Liver (tissue), 9 donors: Measurements from ENCODE around the gene ITGA11. TPM values are rescaled to one million over a fixed set of nuclear protein-coding genes. Genes with fewer than 3 reads are reported as not detected.

ENCODE experiments used
- DNase-seq: peaks from one replicate; pipeline ENCODE4 v3.0.0-alpha.2; 2017; ENCODE audit warnings: low spot score
- H3K27ac ChIP-seq, 2 donors: one replicate each; pipeline ENCODE4 v1.7.0; 2013; ENCODE audit warnings: inconsistent platforms in 2 of 2, low read length in 2 of 2, control low read depth in 1 of 2, low read depth in 1 of 2, mild to moderate bottlenecking in 1 of 2
- H3K27me3 ChIP-seq, 4 donors: one replicate each; pipeline versions ENCODE4 v1.6.1 to v1.7.0; 2013; ENCODE audit warnings: low read length in 3 of 4, inconsistent platforms in 1 of 4, mild to moderate bottlenecking in 1 of 4, moderate library complexity in 1 of 4; ENCODE audit not compliant: control insufficient read depth in 4 of 4, insufficient read depth in 4 of 4
- H3K36me3 ChIP-seq, 4 donors: one replicate each; pipeline versions ENCODE4 v1.6.1 to v1.7.0; 2013; ENCODE audit warnings: low read length in 3 of 4, mild to moderate bottlenecking in 3 of 4, low read depth in 1 of 4, moderate library complexity in 1 of 4; ENCODE audit not compliant: control insufficient read depth in 4 of 4, insufficient read depth in 3 of 4
- H3K4me1 ChIP-seq, 4 donors: one replicate each; pipeline versions ENCODE4 v1.6.1 to v1.7.0; 2013; ENCODE audit warnings: low read length in 3 of 4, mild to moderate bottlenecking in 3 of 4, moderate library complexity in 1 of 4; ENCODE audit not compliant: control insufficient read depth in 4 of 4, insufficient read depth in 4 of 4
- H3K4me3 ChIP-seq, 3 donors: one replicate each; pipeline versions ENCODE4 v1.6.1 to v1.7.0; 2013; ENCODE audit warnings: low read length in 3 of 3, control low read depth in 1 of 3, low read depth in 1 of 3, mild to moderate bottlenecking in 1 of 3
- H3K9ac ChIP-seq, 2 donors: one replicate each; pipeline ENCODE4 v1.7.0; 2013; ENCODE audit warnings: low read length in 2 of 2, mild to moderate bottlenecking in 2 of 2, moderate library complexity in 2 of 2, control low read depth in 1 of 2, low read depth in 1 of 2
- H3K9me3 ChIP-seq, 4 donors: one replicate each; pipeline versions ENCODE4 v1.6.1 to v1.7.0; 2013; ENCODE audit warnings: low read length in 3 of 4; ENCODE audit not compliant: control insufficient read depth in 4 of 4
- CTCF ChIP-seq: fragments of 150-350 bp; IDR thresholded peaks from 2 replicates; pipeline ENCODE4 v1.5.1; 2017; ENCODE audit warnings: improper control_type of control experiment, low read depth, low read length; ENCODE audit not compliant: missing input control
- EGR1 ChIP-seq, 2 donors: IDR thresholded peaks; 2 replicates each; pipeline ENCODE4 v1.6.1; 2016 to 2018; ENCODE audit warnings: antibody characterized with exemption in 2 of 2, low read depth in 2 of 2
- FOXA1 ChIP-seq: IDR thresholded peaks from 2 replicates; pipeline ENCODE4 v1.6.1; 2016; ENCODE audit warnings: antibody characterized with exemption
- FOXA2 ChIP-seq: IDR thresholded peaks from 2 replicates; pipeline ENCODE4 v1.6.1; 2016; ENCODE audit warnings: antibody characterized with exemption
- GABPA ChIP-seq, 2 donors: IDR thresholded peaks in 1 of 2; conservative IDR thresholded peaks in 1 of 2; 2 replicates each; pipeline ENCODE4 v1.6.1; 2016; ENCODE audit warnings: antibody characterized with exemption in 2 of 2, mild to moderate bottlenecking in 1 of 2, moderate library complexity in 1 of 2
- HNF4A ChIP-seq, 2 donors: conservative IDR thresholded peaks; 2 replicates each; pipeline ENCODE4 v1.6.1; 2016; ENCODE audit warnings: antibody characterized with exemption in 2 of 2, mild to moderate bottlenecking in 2 of 2
- HNF4G ChIP-seq: IDR thresholded peaks from 2 replicates; pipeline ENCODE4 v1.6.1; 2016; ENCODE audit warnings: antibody characterized with exemption
- JUND ChIP-seq, 2 donors: IDR thresholded peaks; 2 replicates each; pipeline ENCODE4 v1.6.1; 2016; ENCODE audit warnings: antibody characterized with exemption in 2 of 2
- NR2F2 ChIP-seq: IDR thresholded peaks from 2 replicates; pipeline ENCODE4 v1.6.1; 2016; ENCODE audit warnings: antibody characterized with exemption
- RAD21 ChIP-seq, 2 donors: IDR thresholded peaks; 2 replicates each; pipeline ENCODE4 v1.6.1; 2016; ENCODE audit warnings: antibody characterized with exemption in 2 of 2, mild to moderate bottlenecking in 2 of 2
- RXRA ChIP-seq, 2 donors: IDR thresholded peaks; 2 replicates each; pipeline ENCODE4 v1.6.1; 2017 to 2018; ENCODE audit warnings: antibody characterized with exemption in 2 of 2, mild to moderate bottlenecking in 1 of 2
- SP1 ChIP-seq: IDR thresholded peaks from 2 replicates; pipeline ENCODE4 v1.6.1; 2018; ENCODE audit warnings: antibody characterized with exemption, mild to moderate bottlenecking
- TAF1 ChIP-seq: conservative IDR thresholded peaks from 2 replicates; pipeline ENCODE4 v1.6.1; 2016; ENCODE audit warnings: antibody characterized with exemption, mild to moderate bottlenecking
- YY1 ChIP-seq: IDR thresholded peaks from 2 replicates; pipeline ENCODE4 v1.6.1; 2016; ENCODE audit warnings: antibody characterized with exemption, mild to moderate bottlenecking
- WGBS: extraction: QIAGEN DNeasy Blood & Tissue Kit; methylation state at CpG from one replicate; pipeline ENCODE4 v1.1.7; 2013; 5-methylcytosine and 5-hydroxymethylcytosine counted together
- polyA plus RNA-seq, 2 donors: library from polyadenylated mRNA; stranded (reverse) in 1 of 2; unstranded in 1 of 2; fragments of 200-250 nt in 1 of 2; fragments of >200 nt in 1 of 2; fragmentation: Nextera tagmentation in 1 of 2; extraction: Ambion mirVana in 1 of 2; gene quantifications; one replicate each; pipeline versions ENCODE4 v1.2.1 to v1.2.3, GENCODE V29; 2013 to 2015
- total RNA-seq, 2 donors: library from RNA; depleted of rRNA; stranded (reverse); fragments of >200 nt; gene quantifications; one replicate each; pipeline ENCODE4 v1.2.3, GENCODE V29; 2014
- TF ChIP-seq, protein P1 (sequence below): IDR thresholded peaks from 2 replicates; pipeline ENCODE4 v1.6.1; 2016; ENCODE audit warnings: antibody characterized with exemption
- TF ChIP-seq, protein P2 (sequence below): IDR thresholded peaks from 2 replicates; pipeline ENCODE4 v1.6.1; 2016; ENCODE audit warnings: antibody characterized with exemption, mild to moderate bottlenecking
- TF ChIP-seq, protein P3 (sequence below): IDR thresholded peaks from 2 replicates; pipeline ENCODE4 v1.6.1; 2016; ENCODE audit warnings: antibody characterized with exemption
- TF ChIP-seq, protein P4 (sequence below): IDR thresholded peaks from 2 replicates; pipeline ENCODE4 v1.6.1; 2016; ENCODE audit warnings: antibody characterized with exemption
- donor health status: healthy.
- donor health status: healthy.
- donor health status: healthy.
- donor health status: healthy.
- donor health status: healthy.

The ITGA11 gene
- total and polyA plus RNA-seq, 4 donors, result 0.32 to 1.0 (median 0.67) TPM

GRCh38 chr15:68408971-68409370, 23.0 kb downstream of the ITGA11 start:
- no peak overlapping the region for H3K9ac ChIP-seq
- WGBS, result 94% methylated on average over 4 of the region's 4 CpGs
- H3K4me1 ChIP-seq, result no peaks in the 10 kb centered on the region
- no peak overlapping the region for H3K4me3 ChIP-seq
- peak; percentile 10 for DNase-seq
- H3K36me3 ChIP-seq, result no peaks in the 10 kb centered on the region
- TF ChIP-seq RAD21 (IDR thresholded peaks at IDR 0.05), result no peak
- no peak for TF ChIP-seq HNF4A (conservative IDR thresholded peaks at IDR 0.05)
- TF ChIP-seq, protein P1, sequence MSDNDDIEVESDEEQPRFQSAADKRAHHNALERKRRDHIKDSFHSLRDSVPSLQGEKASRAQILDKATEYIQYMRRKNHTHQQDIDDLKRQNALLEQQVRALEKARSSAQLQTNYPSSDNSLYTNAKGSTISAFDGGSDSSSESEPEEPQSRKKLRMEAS, result no peak
- TF ChIP-seq RXRA (IDR thresholded peaks at IDR 0.05), result no peak
- TF ChIP-seq FOXA1, result no peak
- TF ChIP-seq, protein P2, sequence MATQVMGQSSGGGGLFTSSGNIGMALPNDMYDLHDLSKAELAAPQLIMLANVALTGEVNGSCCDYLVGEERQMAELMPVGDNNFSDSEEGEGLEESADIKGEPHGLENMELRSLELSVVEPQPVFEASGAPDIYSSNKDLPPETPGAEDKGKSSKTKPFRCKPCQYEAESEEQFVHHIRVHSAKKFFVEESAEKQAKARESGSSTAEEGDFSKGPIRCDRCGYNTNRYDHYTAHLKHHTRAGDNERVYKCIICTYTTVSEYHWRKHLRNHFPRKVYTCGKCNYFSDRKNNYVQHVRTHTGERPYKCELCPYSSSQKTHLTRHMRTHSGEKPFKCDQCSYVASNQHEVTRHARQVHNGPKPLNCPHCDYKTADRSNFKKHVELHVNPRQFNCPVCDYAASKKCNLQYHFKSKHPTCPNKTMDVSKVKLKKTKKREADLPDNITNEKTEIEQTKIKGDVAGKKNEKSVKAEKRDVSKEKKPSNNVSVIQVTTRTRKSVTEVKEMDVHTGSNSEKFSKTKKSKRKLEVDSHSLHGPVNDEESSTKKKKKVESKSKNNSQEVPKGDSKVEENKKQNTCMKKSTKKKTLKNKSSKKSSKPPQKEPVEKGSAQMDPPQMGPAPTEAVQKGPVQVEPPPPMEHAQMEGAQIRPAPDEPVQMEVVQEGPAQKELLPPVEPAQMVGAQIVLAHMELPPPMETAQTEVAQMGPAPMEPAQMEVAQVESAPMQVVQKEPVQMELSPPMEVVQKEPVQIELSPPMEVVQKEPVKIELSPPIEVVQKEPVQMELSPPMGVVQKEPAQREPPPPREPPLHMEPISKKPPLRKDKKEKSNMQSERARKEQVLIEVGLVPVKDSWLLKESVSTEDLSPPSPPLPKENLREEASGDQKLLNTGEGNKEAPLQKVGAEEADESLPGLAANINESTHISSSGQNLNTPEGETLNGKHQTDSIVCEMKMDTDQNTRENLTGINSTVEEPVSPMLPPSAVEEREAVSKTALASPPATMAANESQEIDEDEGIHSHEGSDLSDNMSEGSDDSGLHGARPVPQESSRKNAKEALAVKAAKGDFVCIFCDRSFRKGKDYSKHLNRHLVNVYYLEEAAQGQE, result no peak
- TF ChIP-seq, protein P3, sequence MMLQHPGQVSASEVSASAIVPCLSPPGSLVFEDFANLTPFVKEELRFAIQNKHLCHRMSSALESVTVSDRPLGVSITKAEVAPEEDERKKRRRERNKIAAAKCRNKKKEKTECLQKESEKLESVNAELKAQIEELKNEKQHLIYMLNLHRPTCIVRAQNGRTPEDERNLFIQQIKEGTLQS, result no peak
- no peak for TF ChIP-seq GABPA (IDR thresholded peaks at IDR 0.05 in 1 of 2, conservative IDR thresholded peaks at IDR 0.05 in 1 of 2)
- no peak for TF ChIP-seq FOXA2
- no peak for TF ChIP-seq YY1
- no peak for TF ChIP-seq TAF1
- no peak for TF ChIP-seq SP1
- TF ChIP-seq NR2F2, result no peak
- no peak for TF ChIP-seq HNF4G
- no peak for TF ChIP-seq CTCF
- no peaks in the 10 kb centered on the region for H3K9me3 ChIP-seq
- no peak overlapping the region for H3K27ac ChIP-seq
- no peaks in the 10 kb centered on the region for H3K27me3 ChIP-seq

GRCh38 chr15:68407886-68408881, 23.8 kb downstream of the ITGA11 start:
- TF ChIP-seq RXRA (IDR thresholded peaks at IDR 0.05) (no peak), RAD21 (IDR thresholded peaks at IDR 0.05) (no peak), FOXA2 (no peak), CTCF (no peak), SP1 (no peak), FOXA1 (no peak), TAF1 (no peak), HNF4A (conservative IDR thresholded peaks at IDR 0.05) (no peak), EGR1 (IDR thresholded peaks at IDR 0.05; ENCODE audit: low read depth in 2 of 2) (no peak), YY1 (no peak), JUND (IDR thresholded peaks at IDR 0.05) (no peak), HNF4G (no peak), GABPA (IDR thresholded peaks at IDR 0.05 in 1 of 2, conservative IDR thresholded peaks at IDR 0.05 in 1 of 2) (no peak), NR2F2 (no peak)
- TF ChIP-seq, protein P3, result no peak
- TF ChIP-seq, protein P4, sequence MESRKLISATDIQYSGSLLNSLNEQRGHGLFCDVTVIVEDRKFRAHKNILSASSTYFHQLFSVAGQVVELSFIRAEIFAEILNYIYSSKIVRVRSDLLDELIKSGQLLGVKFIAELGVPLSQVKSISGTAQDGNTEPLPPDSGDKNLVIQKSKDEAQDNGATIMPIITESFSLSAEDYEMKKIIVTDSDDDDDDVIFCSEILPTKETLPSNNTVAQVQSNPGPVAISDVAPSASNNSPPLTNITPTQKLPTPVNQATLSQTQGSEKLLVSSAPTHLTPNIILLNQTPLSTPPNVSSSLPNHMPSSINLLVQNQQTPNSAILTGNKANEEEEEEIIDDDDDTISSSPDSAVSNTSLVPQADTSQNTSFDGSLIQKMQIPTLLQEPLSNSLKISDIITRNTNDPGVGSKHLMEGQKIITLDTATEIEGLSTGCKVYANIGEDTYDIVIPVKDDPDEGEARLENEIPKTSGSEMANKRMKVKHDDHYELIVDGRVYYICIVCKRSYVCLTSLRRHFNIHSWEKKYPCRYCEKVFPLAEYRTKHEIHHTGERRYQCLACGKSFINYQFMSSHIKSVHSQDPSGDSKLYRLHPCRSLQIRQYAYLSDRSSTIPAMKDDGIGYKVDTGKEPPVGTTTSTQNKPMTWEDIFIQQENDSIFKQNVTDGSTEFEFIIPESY, result no peak
- H3K36me3 ChIP-seq, result no peaks in the 10 kb centered on the region
- H3K9ac ChIP-seq, result no peak overlapping the region
- no peak overlapping the region for H3K27ac ChIP-seq
- H3K9me3 ChIP-seq, result no peaks in the 10 kb centered on the region
- no peak overlapping the region for H3K4me3 ChIP-seq
- DNase-seq, result peak; percentile 26
- WGBS, result 91% methylated on average over 9 of the region's 9 CpGs
- H3K4me1 ChIP-seq, result no peaks in the 10 kb centered on the region
- no peaks in the 10 kb centered on the region for H3K27me3 ChIP-seq
